Measurements from ENCODE around the gene SPTLC1.
"Not testable (repeated sequence)": the region's sequence is repeated elsewhere in the genome, so short reads cannot be mapped to it uniquely, and the experiment has no call there.

SPTLC1 gene

DNA sequence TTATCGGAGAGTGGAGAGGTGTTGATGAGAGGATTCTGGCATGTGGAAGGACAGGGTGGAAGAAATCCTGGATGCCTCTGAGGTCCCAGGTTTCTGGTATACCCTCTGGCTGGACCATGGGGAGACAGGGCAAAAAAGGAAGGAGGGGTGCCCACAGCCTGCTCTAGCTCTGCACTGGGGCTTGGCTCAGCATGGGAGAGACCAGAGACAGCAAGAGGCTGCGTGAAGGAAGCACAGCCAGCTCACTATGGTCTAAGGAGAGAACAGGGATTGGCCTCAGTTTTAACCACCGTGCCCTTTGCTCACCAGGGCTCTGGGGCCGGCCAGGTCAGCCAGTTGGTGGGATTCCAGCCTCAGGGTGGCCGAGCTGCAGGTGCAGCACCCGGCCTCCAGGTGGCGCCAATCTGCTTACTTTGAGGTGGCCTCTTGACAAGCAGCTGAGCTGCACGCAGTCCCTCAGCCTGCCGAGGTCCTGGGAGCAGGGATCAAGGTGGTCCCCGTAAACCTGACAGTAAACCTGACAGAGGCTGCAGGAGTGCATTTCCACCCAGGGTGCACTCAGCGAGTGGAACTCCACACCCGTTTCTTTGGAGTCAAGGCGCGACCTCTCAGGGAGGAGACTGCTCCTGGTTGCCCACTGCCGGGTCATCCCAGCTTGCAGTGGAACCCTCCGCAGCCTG lies 25.0 kb upstream of the SPTLC1 start:
- peak; percentile 67 for DNase-seq (ENCODE audit: low spot score)

DNA sequence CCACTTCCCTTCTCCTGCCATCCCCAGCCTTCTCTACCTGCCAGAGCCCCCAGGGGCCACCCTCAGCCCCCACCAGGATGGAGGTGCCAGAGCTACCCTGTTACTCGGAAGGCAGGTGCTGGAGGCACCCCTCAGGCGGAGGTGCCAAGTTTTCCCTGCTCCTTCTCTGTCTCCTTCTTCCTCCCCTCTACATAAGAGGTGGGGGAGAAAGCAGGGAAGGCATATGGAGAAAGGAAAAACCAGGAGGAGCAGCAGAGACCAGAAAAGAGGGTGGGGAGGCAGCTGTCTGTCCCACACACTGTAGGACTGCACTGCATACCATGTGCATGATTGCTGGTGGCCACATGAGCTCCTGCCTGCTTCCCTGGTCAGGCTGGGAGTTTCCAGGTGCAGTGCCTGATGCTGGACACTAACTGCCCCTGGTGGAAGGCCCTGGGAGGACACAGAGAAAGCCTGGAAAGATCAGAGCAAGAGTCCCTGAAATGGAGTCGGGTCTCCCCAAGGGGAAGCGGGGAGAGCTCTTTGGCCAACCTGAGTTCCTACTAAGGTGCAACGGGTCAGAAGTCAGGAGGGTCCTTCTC lies 23.8 kb upstream of the SPTLC1 start:
- DNase-seq (ENCODE audit: low spot score): not testable (repeated sequence)

- peak; percentile 71 for DNase-seq (ENCODE audit: low spot score)
Measured at GRCh38 chr9:92138157-92138959, 23.1 kb upstream of the SPTLC1 start.

- DNase-seq (ENCODE audit: low spot score): no peak
Measured at GRCh38 chr9:92136184-92136858, 21.1 kb upstream of the SPTLC1 start.

DNA sequence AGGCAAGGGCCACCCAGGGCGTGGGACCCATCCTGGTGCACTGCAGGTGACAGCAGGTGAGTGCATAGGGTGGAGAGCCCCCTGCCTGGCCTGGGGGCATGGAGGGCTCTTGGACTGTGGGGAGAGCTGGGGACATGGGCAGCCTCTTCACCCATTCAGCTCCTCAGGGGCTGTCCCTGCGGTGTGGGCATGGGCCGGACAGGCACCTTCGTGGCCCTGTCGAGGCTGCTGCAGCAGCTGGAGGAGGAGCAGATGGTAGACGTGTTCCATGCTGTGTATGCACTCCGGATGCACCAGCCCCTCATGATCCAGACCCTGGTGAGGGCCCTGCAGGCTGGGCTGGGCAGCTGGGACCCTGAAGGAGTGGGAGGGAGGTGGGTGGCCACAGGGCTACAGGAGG lies 20.4 kb upstream of the SPTLC1 start:
- no peak for DNase-seq (ENCODE audit: low spot score)

- DNase-seq (ENCODE audit: low spot score): peak; percentile 76
Measured at GRCh38 chr9:92133949-92134604, 18.9 kb upstream of the SPTLC1 start.

GRCh38 chr9:92132913-92133312 lies 17.7 kb upstream of the SPTLC1 start:
- not testable (repeated sequence) for DNase-seq (ENCODE audit: low spot score)

DNA sequence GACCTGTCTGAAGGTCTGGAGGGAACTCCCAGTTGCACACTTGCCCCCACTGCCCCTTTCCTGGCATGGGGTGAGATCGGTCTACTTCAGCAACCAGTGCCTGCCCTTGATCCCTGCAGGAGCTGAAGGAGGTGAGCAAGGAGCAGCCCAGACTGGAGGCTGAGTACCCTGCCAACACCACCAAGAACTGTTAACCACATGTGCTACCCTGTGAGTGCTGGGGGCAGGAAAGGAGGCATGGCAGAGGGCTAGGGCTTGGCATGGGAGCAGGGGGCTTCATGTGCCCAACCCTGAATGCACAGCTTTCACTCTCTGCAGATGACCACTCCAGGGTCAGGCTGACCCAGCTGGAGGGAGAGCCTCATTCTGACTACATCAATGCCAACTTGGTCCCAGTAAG lies 17.3 kb upstream of the SPTLC1 start:
- DNase-seq (ENCODE audit: low spot score): no peak

GRCh38 chr9:92122800-92123199 lies 7.6 kb upstream of the SPTLC1 start:
- DNase-seq (ENCODE audit: low spot score): no peak

- DNase-seq (ENCODE audit: low spot score): no peak
Measured at GRCh38 chr9:92122061-92122460, 6.8 kb upstream of the SPTLC1 start.

GRCh38 chr9:92121265-92121664 lies 6.1 kb upstream of the SPTLC1 start:
- DNase-seq (ENCODE audit: low spot score): no peak

DNA sequence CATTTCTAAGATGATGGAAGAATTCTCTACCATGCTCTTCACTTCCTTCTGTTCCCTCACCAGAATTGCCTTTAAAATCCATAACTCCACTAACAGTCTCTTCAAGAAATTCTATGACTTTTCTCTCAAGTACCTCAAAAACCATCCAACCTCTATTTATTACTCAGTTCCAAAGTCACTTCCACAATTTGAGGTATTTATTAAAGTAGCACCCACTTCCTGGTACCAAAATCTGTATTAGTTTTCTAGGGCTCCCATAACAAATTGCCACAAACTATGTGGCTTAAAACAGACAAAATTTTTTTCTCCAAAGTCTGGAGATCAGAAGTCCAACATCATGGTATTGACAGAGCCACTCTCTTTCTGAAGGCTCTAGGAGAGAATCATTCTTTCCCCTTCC lies 4.9 kb upstream of the SPTLC1 start:
- no peak for DNase-seq (ENCODE audit: low spot score)

GRCh38 chr9:92119586-92119985 lies 4.4 kb upstream of the SPTLC1 start:
- no peak for DNase-seq (ENCODE audit: low spot score)

DNA sequence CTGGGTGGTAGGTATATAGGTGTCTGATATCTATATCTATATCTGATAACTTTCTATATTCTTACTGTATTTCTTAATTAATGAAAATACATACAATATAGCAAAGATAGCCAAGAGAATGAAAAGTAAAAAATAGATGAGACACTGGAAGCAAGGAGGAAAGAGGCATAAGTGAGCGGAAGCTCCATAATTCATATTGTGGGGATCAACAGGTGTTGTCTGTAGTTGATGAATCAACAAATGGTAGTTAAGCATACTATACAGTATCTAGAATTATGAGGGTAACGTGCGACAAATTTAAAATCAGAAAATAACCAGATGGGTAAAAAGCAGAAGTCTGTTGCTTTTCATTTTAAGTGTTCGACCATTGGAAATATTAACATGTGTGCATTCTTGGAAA lies 7.1 kb downstream of the SPTLC1 start:
- DNase-seq (ENCODE audit: low spot score): no peak

- not testable (repeated sequence) for DNase-seq (ENCODE audit: low spot score)
Measured at GRCh38 chr9:92105446-92106225, 9.6 kb downstream of the SPTLC1 start.

DNA sequence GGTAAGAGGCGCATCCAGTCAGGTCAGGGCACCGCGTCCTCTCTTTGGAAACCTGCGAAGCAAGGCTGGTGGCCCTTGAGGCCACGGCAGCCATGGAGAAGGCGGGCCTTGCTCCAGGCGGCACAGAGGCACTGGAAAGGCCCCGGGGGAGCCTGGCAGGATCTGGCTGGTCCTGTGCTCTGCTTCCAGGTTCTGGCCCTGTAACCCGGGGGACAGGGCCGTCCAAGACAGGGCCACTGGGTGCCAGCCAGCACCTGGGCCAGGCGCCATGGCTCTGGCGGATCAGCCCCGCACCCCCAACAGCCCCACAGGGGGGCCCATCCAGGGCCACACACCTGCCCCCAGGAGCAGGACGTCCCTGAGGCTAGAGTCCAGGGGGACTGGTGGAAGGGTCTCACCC lies 11.6 kb downstream of the SPTLC1 start:
- not testable (repeated sequence) for DNase-seq (ENCODE audit: low spot score)

DNA sequence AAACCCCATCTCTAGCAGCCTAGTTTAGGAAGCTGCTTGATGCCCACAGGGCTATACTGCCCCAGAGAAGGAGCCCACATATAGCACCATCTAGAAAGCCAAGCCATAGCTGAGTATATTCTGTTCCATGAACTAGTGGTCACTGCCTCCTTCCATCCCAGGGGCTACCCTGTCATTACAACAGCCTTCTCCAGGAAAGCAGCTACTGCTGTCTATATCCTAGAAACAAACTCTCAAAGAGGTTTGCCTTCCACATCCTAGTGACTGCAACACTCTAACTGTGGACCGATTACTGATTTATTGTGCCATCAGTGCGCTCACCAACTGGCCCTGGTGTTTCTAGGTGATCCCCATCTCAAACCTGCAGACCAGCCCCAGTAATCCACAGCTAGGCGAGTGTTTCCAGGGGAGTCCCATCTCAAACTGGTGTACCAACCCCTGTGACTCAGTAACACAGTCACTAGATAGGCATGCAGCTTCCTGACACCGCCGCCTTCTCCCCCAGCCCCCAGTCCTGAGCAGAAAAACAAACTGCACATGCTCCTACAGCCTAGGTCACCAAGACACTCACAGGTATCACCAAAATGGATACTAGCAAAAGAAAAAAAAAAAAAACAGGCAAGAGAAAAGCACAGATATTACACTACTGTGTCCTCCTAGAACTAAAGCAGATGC lies 14.8 kb downstream of the SPTLC1 start:
- DNase-seq (ENCODE audit: low spot score): no peak

- no peak for DNase-seq (ENCODE audit: low spot score)
Measured at GRCh38 chr9:92098638-92099037, 16.6 kb downstream of the SPTLC1 start.

GRCh38 chr9:92097997-92098482 lies 17.2 kb downstream of the SPTLC1 start:
- peak; percentile 57 for DNase-seq (ENCODE audit: low spot score)

GRCh38 chr9:92095236-92095635 lies 20.0 kb downstream of the SPTLC1 start:
- no peak for DNase-seq (ENCODE audit: low spot score)

GRCh38 chr9:92094655-92095054 lies 20.6 kb downstream of the SPTLC1 start:
- DNase-seq (ENCODE audit: low spot score): peak; percentile 23
